Measurements from ENCODE around the gene FAM171A1.

Gene FAM171A1

DNA sequence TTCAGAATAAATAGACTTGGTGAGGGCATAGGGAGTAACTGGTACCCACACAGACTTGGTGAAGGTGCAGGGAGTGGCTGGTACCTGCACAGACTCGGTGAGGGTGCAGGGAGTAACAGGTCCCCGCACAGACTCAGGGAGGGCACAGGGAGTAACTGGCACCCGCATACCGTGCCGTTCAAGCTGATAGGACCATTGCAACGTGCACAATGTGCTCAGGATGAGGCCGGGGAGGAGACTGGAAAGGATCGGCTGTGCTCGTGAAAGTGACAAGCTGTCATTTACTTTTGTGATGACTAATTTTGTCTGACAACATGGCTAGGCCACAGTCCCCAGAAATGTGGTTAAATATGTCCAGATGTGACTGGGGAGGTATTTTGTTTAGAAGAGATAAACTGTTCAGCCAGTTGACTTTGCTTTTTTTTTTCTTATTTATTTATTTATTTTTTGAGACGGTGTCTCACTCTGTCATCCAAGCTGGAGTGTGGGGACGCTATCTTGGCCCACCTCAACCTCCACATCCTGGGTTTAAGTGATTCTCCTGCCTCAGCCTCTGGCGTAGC is 126.4 kb downstream of the FAM171A1 start:
- no peak for DNase-seq (ENCODE audit: low spot score)

DNA sequence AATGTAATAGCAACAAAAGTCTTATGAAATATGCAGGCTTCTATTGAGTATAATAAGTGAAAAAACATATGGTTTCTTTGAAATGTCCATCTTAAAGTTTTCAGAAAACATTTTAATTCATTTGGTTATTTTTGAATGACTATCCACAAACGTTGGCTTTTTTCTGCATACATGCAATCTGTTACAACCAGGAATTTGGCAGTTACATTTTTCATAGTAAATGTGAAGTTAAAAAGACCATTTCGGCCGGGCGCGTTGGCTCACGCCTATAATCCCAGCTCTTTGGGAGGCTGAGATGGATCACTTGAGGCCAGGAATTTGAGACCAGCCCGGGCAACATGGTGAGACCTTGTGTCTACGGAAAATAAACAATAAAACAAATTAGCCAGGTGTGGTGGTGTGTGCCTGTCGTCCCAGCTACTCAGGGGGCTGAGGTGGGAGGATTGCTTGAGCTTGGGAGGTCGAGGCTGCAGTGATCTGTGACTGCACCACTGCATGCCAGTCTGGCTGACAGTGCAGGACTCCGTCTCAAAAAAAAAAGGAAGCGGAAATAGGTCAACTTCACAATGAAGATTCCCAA is 128.7 kb downstream of the FAM171A1 start:
- DNase-seq (ENCODE audit: low spot score) = no peak

DNA sequence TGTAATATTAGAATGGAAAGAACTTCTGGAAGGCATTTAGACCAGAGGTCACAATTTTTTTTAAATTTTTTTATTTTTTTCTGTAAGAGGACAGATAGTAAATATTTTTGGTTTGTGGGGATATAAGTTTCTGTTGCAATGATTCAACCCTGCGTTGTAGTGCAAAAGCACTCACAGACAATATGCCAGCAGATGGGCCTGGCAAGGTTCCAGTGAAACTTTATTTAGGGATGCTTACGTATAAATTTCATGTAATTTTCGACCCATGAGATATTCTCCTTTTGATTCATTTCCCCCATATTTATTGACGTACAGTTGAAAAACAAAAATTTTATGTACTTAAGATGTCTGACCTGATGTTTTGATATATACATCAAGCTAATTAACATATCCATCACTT is 129.8 kb downstream of the FAM171A1 start:
- no peak for DNase-seq (ENCODE audit: low spot score)

DNA sequence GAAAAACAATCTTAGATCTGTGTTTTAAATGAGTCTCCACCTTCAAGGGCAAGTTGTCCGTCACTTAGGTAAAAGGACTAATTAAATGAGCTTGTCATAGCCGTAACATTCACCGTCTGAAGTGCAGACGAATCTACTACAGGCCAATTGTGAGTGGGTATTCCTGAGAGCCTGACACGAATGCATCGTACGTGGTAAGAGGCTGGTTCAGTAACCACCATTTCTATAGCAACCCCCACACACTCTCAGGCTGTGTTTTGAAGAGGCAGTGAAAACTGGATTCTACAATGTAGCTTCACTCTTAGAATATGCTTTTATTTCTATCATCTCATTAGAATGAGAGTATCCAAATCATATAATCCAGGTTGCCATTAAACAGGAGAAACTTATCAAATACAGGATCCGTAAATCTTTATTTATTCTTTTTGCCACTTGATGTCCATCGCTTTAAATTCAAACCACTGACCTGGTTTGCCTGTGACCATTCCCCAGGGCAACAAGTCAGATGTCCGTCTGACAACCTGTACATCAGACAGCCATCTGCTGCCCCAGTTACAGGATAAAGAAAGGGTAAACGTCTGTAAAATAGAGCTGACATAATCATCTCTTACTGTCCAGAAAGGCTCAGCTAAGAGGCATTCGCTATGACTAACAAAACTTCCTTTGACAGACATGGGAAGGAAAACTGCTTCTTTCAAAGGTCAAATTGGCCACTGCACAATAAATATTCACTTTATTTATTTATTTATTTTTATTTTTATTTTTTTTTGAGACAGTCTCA is 132.3 kb downstream of the FAM171A1 start:
- DNase-seq (ENCODE audit: low spot score) = no peak

DNA sequence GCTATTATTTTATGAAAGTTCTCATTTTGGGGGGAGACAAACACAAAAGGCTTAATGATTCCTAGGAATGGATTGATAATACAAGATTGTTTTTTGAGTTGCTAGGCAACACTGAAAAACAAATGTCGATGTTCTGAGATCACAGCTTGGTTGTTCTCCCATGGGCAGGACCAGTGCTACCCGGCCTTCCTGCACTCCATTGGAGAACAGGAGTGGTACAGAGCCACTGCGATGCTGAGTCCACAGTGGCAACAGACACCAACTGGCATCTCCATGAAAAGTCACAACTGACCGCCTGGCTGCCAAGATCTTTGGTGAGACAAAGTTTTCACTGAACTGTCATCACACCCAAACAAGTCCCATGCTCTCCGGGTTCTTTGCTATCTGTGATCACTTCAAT is 133.7 kb downstream of the FAM171A1 start:
- peak; percentile 72 for DNase-seq (ENCODE audit: low spot score)

DNA sequence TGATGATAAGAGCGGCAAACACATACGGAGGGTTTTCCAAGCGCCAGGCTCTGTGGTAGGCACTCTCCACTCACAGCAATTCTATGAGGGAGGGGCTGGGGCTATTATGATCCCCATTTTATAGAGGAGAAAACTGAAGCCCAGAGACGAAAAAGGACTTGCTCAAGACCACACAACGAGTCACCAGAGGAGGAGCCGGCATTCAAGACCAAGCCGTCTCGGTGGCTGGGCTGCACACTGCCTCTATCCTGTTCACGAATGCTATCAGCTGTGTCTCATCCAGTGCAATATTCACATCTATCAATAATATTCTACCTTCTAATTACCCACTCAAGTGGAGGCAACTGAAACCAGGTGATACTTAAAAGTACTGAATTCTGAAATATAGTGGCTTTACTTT is 134.7 kb downstream of the FAM171A1 start:
- no peak for DNase-seq (ENCODE audit: low spot score)

DNA sequence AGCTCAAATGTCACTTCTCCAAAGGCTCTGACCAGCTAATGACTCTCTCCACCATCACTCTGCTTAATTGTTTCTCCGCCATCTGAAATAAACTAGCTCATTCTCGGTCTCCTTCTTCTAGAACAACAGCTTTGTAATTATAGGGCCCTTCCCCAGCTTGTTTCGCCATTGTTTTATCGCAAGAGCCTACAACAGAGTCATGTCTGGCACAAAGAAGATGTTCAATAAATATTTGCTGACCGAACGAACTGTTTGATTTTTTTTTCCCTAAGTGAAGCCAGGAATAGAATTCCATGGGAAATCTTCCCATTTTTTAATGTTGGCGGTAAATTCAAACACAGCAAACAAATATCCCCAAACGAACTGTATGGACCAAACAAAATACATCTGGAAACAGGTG is 138.8 kb downstream of the FAM171A1 start:
- no peak for DNase-seq (ENCODE audit: low spot score)

DNA sequence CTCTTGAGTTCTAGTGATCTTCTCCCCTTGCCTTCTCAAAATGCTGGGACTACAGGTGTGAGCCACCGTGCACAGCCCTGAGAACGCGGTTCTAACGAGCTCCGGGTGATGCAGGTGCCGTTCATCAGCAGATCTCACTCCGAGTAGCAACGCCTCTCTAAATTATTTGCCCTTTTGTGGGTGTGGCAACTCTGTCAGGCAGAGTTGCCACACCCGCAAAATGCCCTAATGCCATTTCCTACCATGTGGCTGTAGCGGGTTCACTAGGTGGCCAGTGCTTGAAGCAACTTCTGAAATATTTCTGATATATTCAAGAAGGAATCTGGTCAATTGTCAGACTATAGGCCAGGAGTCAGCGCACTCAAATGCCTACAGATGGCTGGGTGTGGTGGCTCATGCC is 139.7 kb downstream of the FAM171A1 start:
- no peak for DNase-seq (ENCODE audit: low spot score)

DNA sequence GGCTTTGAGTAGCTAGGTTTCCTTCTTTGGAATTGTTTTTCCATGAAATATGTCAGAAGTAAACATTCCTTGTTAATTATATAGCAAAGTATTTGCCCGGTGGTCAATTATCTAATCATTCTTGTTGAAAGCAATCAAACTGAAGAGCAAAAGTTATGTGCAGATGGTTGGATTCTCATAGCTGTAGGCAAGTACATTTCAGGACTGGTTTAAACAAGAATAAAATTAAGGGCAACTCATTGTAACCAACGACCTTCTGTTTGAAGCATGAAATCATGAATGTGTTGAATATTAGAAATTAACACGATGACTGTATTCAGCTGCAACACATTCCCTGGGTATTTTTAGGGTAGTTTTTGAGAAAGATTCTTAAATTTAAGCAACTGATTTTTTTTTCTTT is 140.8 kb downstream of the FAM171A1 start:
- no peak for DNase-seq (ENCODE audit: low spot score)

DNA sequence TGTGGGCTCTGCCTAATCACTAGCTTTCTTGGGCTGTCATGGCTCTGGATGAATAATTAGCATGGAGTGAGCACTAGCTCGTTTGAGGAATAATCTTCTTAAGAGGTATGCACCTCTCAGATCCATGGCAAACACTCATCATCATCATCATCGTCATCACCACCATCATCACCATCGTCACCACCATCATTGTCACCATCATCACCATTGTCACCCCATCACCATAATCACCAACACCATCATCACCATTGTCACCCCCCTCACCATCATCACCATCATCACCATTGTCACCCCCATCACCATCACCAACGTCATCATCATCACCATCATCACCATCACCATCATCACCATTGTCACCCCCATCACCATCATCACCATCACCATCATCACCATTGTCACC is 141.8 kb downstream of the FAM171A1 start:
- no peak for DNase-seq (ENCODE audit: low spot score)

DNA sequence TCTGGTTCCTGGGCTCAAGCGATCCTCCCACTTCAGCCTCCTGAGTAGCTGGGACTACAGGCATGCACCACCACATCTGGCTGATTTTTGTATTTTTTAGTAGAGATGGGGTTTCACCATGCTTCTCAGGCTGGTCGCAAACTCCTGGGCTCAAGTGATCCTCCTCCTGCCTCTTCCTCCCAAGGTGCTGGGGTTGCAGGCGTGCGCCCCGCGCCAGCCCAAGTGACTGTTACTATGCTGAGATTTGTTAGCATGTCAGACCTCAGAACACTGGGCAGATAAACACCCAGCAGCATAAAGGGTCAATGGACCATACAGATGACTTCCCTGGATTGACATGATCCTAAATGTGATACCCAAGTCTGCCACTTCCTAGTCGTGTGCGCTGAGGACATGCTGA is 142.7 kb downstream of the FAM171A1 start:
- DNase-seq (ENCODE audit: low spot score) = no peak

DNA sequence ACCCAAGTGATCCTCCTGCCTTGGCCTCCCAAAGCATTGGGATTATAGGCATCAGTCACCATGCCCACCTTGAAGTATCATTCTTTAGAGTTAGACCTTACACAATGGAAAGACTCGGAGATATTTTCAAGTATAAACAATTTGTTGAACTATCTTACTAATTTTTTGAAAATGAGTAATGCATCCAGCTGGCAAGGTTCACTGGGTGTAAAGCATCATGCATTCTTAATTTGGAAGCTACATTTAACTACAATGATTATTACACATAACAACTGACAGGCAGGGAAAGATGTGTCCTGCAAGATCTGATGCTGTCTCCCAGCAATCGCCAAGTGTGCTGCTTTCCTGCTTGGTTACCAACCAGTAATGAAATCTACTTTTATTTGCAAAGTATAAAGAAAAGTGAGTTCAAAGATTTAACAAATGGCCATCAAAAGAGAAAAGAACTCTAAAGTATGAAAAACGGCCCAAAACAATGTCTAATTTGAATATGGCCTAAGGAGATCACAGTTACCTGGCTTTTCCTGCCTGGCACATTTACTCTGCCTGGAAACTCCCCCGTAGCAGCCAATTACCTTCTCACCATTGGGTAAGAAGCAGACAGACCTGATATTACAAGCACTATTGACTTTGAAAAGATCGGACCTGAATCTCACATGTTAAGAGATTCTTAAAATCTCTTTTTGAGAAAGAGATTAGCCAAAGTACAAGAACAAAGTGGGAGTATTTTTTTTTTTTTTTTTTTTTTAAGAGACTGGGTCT is 143.3 kb downstream of the FAM171A1 start:
- DNase-seq (ENCODE audit: low spot score) = no peak

DNA sequence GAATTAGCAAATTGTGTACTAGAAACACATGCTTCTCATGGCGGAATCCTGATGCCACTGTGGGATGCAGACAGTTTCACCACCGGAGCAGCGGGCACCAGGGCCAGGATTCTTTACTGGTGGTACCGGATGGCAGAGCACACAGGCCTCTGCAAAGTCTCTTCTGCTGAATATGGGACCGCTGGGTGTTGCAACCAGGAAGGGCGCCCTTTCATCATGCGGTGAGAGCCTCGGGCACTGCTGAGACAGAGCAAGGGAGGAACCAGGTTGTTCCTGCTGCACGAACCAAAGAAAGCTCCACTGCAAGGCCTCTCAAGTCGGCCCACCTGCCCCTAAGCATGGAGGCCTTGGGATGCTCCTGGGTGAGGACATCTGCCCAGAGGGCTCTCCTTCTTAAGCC is 145.6 kb downstream of the FAM171A1 start:
- no peak for DNase-seq (ENCODE audit: low spot score)

DNA sequence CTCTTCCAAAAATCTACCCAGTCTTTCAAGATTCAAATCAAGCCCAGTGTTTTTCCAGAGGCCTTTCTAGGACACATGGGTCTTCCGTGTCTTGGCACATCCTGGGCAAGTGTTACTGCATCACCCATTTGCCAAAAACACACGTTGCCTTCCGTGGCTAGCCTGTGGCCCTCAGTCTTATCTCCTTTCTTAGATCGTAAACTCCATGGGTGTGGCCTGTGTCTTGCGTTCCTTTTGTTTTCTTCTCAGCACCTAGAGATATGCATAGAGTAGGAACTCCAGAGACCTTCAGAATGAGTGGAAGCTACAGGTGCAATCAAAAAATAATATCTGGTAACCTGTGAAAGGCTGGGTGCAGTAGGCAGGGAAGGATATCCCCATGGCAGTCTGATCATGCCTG is 146.1 kb downstream of the FAM171A1 start:
- no peak for DNase-seq (ENCODE audit: low spot score)

DNA sequence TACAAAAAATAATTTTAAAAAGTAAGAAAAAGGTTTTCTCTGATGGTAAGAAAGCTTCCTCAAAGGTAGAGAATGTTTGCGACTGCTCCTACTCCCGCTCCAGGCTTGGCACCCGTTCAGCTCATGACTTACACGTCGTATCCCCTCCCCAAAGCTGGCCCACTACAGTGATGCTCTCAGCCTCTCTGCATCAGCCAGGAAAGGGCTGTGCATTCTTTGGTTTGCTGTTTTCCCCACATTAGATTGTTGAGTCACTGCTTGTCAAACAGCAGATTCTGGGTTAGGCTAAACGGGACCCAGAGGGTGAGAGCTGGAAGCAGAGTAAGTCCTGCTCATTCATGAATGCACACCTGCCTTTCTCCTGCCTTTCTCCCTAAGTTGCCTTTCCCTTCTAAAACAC is 147.9 kb downstream of the FAM171A1 start:
- DNase-seq (ENCODE audit: low spot score) = no peak

DNA sequence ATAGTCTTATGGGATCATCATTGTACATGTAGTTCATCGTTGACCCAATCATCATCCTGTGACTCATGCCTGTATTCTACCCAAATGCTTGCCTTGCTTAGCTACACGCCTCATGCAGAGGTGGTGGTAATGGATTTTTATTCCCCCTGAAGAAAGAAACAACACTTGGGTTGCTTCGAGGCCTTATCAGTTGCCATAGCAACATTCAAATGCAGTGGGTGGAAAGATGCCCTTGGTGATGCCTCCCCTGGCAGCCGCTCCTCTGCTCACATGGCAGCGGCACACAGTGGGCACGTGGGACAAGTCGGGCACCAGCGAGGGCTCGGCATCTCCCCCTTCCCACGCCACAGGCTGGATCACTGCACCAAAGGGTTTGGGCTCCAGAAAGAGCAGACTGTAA is 148.6 kb downstream of the FAM171A1 start:
- no peak for DNase-seq (ENCODE audit: low spot score)

DNA sequence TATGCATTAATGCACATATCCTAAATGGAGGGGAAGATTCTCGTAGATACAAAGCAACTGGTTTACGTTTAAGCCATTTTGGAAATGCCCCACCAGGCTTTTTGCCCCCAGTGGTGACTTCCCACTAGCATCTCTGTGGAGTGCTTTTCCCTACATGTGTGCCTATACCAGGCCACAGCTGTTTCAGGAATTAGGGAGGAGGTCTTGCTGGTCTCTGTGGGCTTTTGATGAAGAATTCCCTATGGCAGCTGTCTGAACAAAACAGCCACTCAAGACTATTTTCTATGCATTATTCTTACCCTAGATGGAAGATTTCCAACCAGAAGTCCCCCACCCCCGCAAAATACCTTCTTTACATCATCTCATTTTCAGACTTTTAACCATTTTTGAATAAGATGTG is 150.6 kb downstream of the FAM171A1 start:
- no peak for DNase-seq (ENCODE audit: low spot score)

DNA sequence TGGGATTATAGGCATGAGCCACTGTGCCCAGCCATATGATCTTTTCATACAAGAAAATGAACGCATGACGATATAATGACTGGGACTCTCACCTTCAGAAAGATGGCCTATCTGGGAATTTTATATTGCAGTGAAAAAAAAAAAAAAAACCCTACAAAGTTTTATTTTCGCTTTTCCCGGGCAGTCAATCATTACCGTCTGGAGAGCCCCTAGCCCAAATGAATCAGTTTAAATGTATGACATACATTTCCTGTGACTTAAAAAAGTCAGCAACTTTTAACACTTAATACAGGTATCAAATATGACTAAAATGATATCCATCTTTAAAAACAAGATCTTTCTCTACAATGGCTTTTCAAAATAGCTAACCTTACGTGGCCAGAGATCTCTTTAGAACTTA is 154.4 kb downstream of the FAM171A1 start:
- no peak for DNase-seq (ENCODE audit: low spot score)

DNA sequence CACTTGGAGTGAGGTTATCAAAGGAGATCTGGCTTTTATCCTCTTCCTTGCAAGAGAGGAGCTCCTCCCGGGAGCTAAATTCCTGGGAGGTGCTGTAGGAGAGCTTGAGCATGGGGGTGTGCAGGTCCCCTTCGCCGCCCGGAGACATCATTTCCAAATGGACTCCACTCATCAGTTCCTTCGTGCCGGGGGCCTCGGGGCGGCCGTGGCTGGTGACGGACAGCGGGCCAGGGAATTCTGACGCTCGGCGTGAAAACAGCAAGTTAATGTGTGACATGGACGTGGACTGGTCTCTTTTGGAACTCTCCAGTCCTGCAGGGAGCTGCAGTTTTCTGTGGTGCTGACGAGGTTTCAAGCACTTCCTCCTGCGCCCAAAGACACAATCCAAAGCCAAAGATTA is 156.9 kb downstream of the FAM171A1 start:
- no peak for DNase-seq (ENCODE audit: low spot score)

DNA sequence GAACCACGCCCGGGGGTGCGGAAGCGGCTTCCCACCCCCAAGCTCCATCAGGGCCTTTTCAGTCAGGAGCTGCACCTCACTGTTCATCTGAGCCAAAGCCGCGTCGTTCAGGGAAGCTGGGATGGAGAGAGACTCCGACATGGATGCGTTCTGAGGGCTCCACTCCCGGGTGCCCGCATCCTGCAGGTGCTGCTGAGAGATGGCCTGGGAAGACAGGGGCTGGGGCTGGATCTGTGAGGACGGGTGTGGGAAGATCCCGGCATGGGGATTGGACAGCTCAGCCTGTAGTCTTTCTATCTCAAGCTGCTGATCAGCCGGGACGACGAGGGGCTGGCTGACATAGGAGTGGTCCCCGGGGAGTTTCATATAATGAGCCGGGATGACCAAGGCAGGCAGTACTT is 157.6 kb downstream of the FAM171A1 start:
- DNase-seq (ENCODE audit: low spot score) = no peak

DNA sequence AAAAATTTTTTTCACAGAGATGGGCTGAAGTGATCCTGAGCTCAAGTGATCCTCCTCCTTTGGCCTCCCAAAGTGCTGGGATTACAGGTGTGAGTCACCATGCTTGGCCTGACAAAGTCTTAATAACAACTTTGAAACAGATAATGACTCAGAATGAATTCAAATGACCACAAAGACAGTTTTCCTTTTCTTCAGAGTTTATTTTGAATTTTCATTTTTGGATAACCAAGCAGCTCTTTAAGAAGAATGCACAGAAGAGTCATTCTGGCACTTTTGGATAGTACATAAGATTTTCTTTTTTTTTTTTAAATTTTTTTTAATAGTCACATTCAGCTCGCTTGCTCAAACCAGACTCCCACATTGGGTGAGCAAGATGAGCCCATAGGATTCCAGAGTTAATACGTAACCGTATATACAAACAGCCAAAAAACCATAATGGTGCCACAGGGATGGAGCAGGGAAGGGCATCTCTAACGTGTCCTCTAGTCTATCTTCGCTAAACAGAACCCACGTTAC is 159.6 kb downstream of the FAM171A1 start:
- DNase-seq (ENCODE audit: low spot score) = no peak

DNA sequence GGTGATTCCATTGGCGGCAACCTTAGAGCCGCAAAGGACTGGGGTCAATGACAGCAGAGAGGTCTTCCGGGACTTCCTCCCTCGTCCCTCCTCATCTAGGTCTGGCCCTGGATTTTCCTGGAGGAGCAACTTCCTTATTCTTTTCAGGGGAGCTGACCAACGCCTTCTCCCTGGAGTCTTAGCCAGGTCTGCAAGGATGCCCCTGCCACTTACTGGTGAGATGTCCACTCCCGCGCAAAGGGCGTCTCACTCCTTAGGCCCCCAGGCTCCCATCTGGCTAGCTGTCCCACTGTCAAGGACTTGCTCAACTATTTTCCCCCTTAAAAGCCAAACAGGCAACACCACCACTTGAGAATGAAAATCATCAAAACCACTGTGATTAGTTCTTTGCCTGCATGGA is 160.6 kb downstream of the FAM171A1 start:
- no peak for DNase-seq (ENCODE audit: low spot score)
